Type B pancreatic cell (in vitro differentiated cells): ENCODE data around the gene TM7SF3. TPM values are rescaled to one million over a fixed set of nuclear protein-coding genes. Genes with fewer than 3 reads are reported as not detected.
"Not testable (repeated sequence)": the region's sequence is repeated elsewhere in the genome, so short reads cannot be mapped to it uniquely, and the experiment has no call there.

Source experiments
- DNase-seq: peaks from one replicate; pipeline ENCODE4 v3.0.0; 2021; ENCODE audit warnings: mixed read lengths; ENCODE audit not compliant: unreplicated experiment; ENCODE audit errors: extremely low spot score
- H3K27ac Mint-ChIP-seq: 2 replicates; pipeline ENCODE4 v1.8.0; 2021; ENCODE audit warnings: mild to moderate bottlenecking, mixed read lengths
- H3K27me3 Mint-ChIP-seq: 2 replicates; pipeline ENCODE4 v1.8.0; 2021; ENCODE audit warnings: mixed read lengths
- H3K36me3 Mint-ChIP-seq: 2 replicates; pipeline ENCODE4 v1.8.0; 2021; ENCODE audit warnings: mixed read lengths
- H3K4me1 Mint-ChIP-seq: one replicate; pipeline ENCODE4 v1.8.0; 2021; ENCODE audit warnings: mixed read lengths; ENCODE audit not compliant: unreplicated experiment
- H3K4me3 Mint-ChIP-seq: 2 replicates; pipeline ENCODE4 v1.8.0; 2021; ENCODE audit warnings: mild to moderate bottlenecking, mixed read lengths
- H3K9me3 Mint-ChIP-seq: 2 replicates; pipeline ENCODE4 v1.8.0; 2021; ENCODE audit warnings: mixed read lengths
- total RNA-seq: library from RNA; stranded (reverse); gene quantifications from 2 replicates; pipeline ENCODE4 v1.2.1, GENCODE V29; 2021; ENCODE audit warnings: low replicate concordance
- TF ChIP-seq, protein P1 (sequence below): fragments of 200-600 bp; sonication (generic); conservative IDR thresholded peaks from 2 replicates; pipeline ENCODE4 v1.5.0; 2021; ENCODE audit warnings: antibody characterized with exemption, mild to moderate bottlenecking

TM7SF3 gene
- total RNA-seq, 1 donor from 2014 or later, result 49.6 TPM

DNA sequence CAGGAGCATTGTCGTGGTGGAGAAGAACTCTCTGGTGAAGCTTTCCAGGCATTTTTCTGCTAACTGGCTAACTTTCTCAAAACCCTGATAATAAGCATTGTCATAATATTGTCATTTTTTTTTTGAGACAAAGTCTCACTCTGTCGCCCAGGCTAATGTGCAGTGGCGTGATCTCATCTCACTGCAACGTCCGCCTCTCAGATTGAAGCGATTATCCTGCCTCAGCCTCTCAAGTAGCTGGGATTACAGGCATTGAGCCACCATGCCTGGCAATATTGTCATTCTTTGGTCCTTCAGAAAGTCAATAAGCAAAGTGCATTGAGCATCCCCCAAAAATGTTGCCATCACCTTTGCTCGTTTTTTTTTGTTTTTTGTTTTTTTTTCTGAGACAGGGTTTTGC is 41.8 kb upstream of the TM7SF3 start:
- H3K36me3 Mint-ChIP-seq, result peaks cover 6% of the 10 kb centered on the region
- TF ChIP-seq, protein P1, sequence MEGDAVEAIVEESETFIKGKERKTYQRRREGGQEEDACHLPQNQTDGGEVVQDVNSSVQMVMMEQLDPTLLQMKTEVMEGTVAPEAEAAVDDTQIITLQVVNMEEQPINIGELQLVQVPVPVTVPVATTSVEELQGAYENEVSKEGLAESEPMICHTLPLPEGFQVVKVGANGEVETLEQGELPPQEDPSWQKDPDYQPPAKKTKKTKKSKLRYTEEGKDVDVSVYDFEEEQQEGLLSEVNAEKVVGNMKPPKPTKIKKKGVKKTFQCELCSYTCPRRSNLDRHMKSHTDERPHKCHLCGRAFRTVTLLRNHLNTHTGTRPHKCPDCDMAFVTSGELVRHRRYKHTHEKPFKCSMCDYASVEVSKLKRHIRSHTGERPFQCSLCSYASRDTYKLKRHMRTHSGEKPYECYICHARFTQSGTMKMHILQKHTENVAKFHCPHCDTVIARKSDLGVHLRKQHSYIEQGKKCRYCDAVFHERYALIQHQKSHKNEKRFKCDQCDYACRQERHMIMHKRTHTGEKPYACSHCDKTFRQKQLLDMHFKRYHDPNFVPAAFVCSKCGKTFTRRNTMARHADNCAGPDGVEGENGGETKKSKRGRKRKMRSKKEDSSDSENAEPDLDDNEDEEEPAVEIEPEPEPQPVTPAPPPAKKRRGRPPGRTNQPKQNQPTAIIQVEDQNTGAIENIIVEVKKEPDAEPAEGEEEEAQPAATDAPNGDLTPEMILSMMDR, result no peak
- no peaks in the 10 kb centered on the region for H3K9me3 Mint-ChIP-seq
- H3K27me3 Mint-ChIP-seq, result no peaks in the 10 kb centered on the region
- DNase-seq, result no peak
- H3K4me1 Mint-ChIP-seq, result no peaks in the 10 kb centered on the region
- H3K27ac Mint-ChIP-seq, result no peak overlapping the region
- no peak overlapping the region for H3K4me3 Mint-ChIP-seq

DNA sequence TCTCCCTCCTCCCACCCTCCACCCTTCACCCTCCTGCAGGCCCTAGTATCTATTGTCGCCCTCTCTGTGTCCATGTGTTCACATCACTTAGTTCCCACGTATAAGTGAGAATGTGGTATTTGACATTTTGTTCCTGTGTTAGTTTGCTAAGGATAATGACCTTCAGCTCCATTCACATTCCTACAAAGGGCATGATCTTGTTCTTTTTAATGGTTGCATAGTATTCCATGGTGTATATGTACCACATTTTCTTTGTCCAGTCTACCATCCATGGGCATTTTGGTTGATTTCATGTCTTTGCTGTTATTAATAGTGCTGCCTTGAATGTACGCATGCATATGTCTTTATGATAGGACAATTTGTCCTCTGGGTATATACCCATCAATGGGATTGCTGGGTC is 38.6 kb upstream of the TM7SF3 start:
- Mint-ChIP-seq H3K4me3 (no peak overlapping the region), H3K9me3 (no peaks in the 10 kb centered on the region), H3K27me3 (no peaks in the 10 kb centered on the region), H3K27ac (no peak overlapping the region), H3K4me1 (no peaks in the 10 kb centered on the region), H3K36me3 (peaks cover 3% of the 10 kb centered on the region)
- TF ChIP-seq, protein P1, result no peak
- no peak for DNase-seq

DNA sequence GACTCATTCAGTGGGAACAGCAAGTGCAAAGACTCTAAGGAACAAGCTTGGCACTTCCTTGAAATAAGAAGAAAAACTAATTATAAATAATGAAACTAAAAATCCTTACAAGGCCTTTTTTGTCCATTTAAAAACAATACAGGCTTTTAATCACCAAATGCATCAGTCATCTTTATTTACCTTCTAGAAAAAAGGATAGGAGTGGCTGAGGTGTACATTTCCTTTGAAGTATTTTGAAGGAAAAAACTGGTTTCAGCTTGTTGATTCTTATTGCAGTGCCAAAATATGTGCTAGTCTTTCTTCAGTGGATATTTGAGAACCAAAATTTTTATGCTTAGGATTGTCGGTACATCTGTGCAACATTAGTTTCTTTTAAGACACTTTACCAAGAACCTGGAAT is 38.0 kb upstream of the TM7SF3 start:
- no peaks in the 10 kb centered on the region for H3K9me3 Mint-ChIP-seq
- H3K4me1 Mint-ChIP-seq, result no peaks in the 10 kb centered on the region
- TF ChIP-seq, protein P1, result no peak
- no peaks in the 10 kb centered on the region for H3K27me3 Mint-ChIP-seq
- H3K36me3 Mint-ChIP-seq, result peaks cover under 1% of the 10 kb centered on the region
- DNase-seq, result no peak
- no peak overlapping the region for H3K4me3 Mint-ChIP-seq
- no peak overlapping the region for H3K27ac Mint-ChIP-seq

DNA sequence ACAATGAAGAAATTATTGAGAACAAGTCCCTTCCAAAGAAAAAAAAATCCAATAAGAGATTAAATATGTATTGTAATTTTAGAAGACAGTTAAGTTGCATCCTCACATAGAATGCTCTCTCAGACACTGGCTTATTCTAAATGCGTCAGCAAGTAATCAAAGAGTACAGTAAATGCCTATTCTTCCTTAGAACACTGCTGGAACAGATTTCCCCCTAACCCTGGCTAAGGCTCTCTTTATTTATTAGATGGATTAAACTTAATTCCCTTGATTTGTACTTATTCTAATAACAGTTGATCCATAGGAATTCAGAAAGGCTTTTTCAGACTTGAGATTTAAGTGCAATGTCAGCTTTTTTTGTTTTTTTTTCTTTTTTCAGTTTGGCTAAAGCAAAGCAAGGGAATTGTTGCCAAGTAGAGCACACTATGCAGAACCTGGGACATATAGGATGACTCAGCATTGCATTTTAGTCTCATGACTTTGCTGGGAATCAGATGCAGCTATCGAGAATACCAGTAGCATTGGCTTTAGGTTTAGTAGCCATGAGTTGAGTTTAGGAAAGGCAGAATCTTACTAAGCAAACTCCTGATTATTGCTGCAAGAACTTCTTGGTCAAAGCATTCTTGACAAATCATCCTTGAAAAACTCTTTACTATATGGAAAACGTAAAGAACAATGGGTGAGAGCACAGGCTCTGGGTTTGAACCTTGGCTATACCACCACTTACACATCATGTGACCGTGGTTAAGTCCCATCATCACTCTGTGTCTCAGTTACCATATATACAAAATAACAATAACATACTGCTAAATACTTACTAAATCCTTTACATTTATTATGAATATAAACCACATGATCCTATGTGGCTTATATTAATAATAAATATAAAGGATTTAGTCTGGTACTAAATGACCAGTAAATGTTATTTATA is 34.9 kb upstream of the TM7SF3 start:
- Mint-ChIP-seq H3K27ac (no peak overlapping the region), H3K36me3 (peaks cover 8% of the 10 kb centered on the region), H3K9me3 (no peaks in the 10 kb centered on the region), H3K4me3 (no peak overlapping the region), H3K27me3 (no peaks in the 10 kb centered on the region), H3K4me1 (no peaks in the 10 kb centered on the region)
- TF ChIP-seq, protein P1, result no peak
- no peak for DNase-seq

DNA sequence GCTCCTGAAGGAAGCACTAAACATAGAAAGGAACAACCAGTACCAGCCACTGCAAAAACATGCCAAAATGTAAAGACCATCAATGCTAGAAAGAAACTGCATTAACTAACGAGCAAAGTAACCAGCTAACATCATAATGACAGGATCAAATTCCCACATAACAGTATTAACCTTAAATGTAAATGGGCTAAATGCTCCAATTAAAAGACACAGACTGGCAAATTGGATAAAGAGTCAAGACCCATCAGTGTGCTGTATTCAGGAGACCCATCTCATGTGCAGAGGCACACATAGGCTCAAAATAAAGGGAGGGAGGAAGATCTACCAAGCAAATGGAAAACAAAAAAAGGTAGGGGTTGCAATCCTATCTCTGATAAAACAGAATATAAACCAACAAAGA is 27.8 kb upstream of the TM7SF3 start:
- not testable (repeated sequence) for H3K27me3 Mint-ChIP-seq, H3K4me3 Mint-ChIP-seq, DNase-seq, H3K27ac Mint-ChIP-seq, H3K9me3 Mint-ChIP-seq, H3K4me1 Mint-ChIP-seq
- peaks cover 39% of the 10 kb centered on the region for H3K36me3 Mint-ChIP-seq

DNA sequence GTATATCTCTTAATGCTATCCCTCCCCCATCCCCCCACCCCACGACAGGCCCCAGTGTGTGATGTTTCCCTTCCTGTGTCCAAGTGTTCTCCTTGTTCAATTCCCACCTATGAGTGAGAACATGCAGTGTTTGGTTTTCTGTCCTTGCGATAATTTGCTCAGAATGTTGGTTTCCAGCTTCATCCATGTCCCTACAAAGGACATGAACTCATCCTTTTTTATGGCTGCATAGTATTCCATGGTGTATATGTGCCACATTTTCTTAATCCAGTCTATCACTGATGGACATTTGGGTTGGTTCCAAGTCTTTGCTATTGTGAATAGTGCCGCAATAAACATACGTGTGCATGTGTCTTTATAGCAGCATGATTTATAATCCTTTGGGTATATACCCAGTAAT is 26.5 kb upstream of the TM7SF3 start:
- H3K4me3 Mint-ChIP-seq, DNase-seq, H3K4me1 Mint-ChIP-seq, H3K9me3 Mint-ChIP-seq, H3K27ac Mint-ChIP-seq, H3K27me3 Mint-ChIP-seq: not testable (repeated sequence)
- peaks cover 41% of the 10 kb centered on the region for H3K36me3 Mint-ChIP-seq
